Measurements from ENCODE around the gene MAP3K13. TPM values are rescaled to one million over a fixed set of nuclear protein-coding genes. Genes with fewer than 3 reads are reported as not detected.

The MAP3K13 gene
- total RNA-seq, 4 donors from 2014 or later = 8.4 to 18.0 (median 13.6) TPM

- Histone ChIP-seq H3K27ac (no peak overlapping the region), H3K4me3 (no peak overlapping the region), H3K36me3 (no peaks in the 10 kb centered on the region), H3K27me3 (no peaks in the 10 kb centered on the region), H3K9me3 (no peaks in the 10 kb centered on the region), H3K4me1 (no peaks in the 10 kb centered on the region)
- DNase-seq (ENCODE audit: low spot score in 2 of 2) = no peak
- 84 to 85% methylated on average over 1 of the region's 1 CpG for WGBS, 2 donors
- TF ChIP-seq EP300 (IDR thresholded peaks at IDR 0.05) (no peak), CTCF (IDR thresholded peaks at IDR 0.05) (no peak), POLR2A (IDR thresholded peaks at IDR 0.05) (no peak)
These were observed 24.7 kb downstream of the MAP3K13 start for GRCh38 chr3:185387646-185388045.

- no peaks in the 10 kb centered on the region for H3K9me3 ChIP-seq
- no peaks in the 10 kb centered on the region for H3K4me1 ChIP-seq
- H3K27me3 ChIP-seq = no peaks in the 10 kb centered on the region
- no peaks in the 10 kb centered on the region for H3K36me3 ChIP-seq
- 82 to 99% methylated on average over 3 of the region's 3 CpGs for WGBS, 2 donors
- H3K4me3 ChIP-seq = no peak overlapping the region
- H3K27ac ChIP-seq = no peak overlapping the region
- TF ChIP-seq POLR2A (IDR thresholded peaks at IDR 0.05) (no peak), CTCF (IDR thresholded peaks at IDR 0.05) (no peak), EP300 (IDR thresholded peaks at IDR 0.05) (no peak)
- DNase-seq (ENCODE audit: low spot score in 2 of 2) = no peak
These were observed 30.1 kb downstream of the MAP3K13 start for GRCh38 chr3:185393055-185393454.

- TF ChIP-seq EP300 (IDR thresholded peaks at IDR 0.05) (no peak), CTCF (IDR thresholded peaks at IDR 0.05) (no peak), POLR2A (IDR thresholded peaks at IDR 0.05) (no peak)
- Histone ChIP-seq H3K4me1 (no peaks in the 10 kb centered on the region), H3K27me3 (no peaks in the 10 kb centered on the region), H3K27ac (no peak overlapping the region), H3K9me3 (no peaks in the 10 kb centered on the region), H3K36me3 (no peaks in the 10 kb centered on the region), H3K4me3 (no peak overlapping the region)
- DNase-seq (ENCODE audit: low spot score in 2 of 2) = no peak
- 62 to 64% methylated on average over 6 of the region's 6 CpGs for WGBS, 2 donors
These were observed 34.7 kb downstream of the MAP3K13 start for GRCh38 chr3:185397676-185398075.

GRCh38 chr3:185399737-185400667 is 37.1 kb downstream of the MAP3K13 start:
- Histone ChIP-seq H3K36me3 (no peaks in the 10 kb centered on the region), H3K9me3 (no peaks in the 10 kb centered on the region), H3K27ac (no peak overlapping the region), H3K4me1 (no peaks in the 10 kb centered on the region), H3K4me3 (no peak overlapping the region), H3K27me3 (no peaks in the 10 kb centered on the region)
- no peak for DNase-seq (ENCODE audit: low spot score in 2 of 2)
- no peak for TF ChIP-seq EP300 (IDR thresholded peaks at IDR 0.05)
- no peak for TF ChIP-seq POLR2A (IDR thresholded peaks at IDR 0.05)
- no peak for TF ChIP-seq CTCF (IDR thresholded peaks at IDR 0.05)
- 79 to 80% methylated on average over 16 of the region's 16 CpGs for WGBS, 2 donors

GRCh38 chr3:185400866-185401265 is 37.9 kb downstream of the MAP3K13 start:
- H3K9me3 ChIP-seq = no peaks in the 10 kb centered on the region
- H3K36me3 ChIP-seq = no peaks in the 10 kb centered on the region
- WGBS, 2 donors = 92 to 100% methylated on average over 1 of the region's 1 CpG
- no peak overlapping the region for H3K27ac ChIP-seq
- H3K4me1 ChIP-seq = no peaks in the 10 kb centered on the region
- DNase-seq (ENCODE audit: low spot score in 2 of 2) = no peak
- no peak overlapping the region for H3K4me3 ChIP-seq
- no peaks in the 10 kb centered on the region for H3K27me3 ChIP-seq
- TF ChIP-seq CTCF (IDR thresholded peaks at IDR 0.05) (no peak), POLR2A (IDR thresholded peaks at IDR 0.05) (no peak), EP300 (IDR thresholded peaks at IDR 0.05) (no peak)
